Measurements from ENCODE around the gene INPP5A. TPM values are rescaled to one million over a fixed set of nuclear protein-coding genes. Genes with fewer than 3 reads are reported as not detected.

The INPP5A gene
- total and polyA plus RNA-seq, 2 of the 13 experiments (the other 11 are each of a cell fraction or from before 2014, with no cell fraction given), result 17.5 to 37.9 TPM

DNA sequence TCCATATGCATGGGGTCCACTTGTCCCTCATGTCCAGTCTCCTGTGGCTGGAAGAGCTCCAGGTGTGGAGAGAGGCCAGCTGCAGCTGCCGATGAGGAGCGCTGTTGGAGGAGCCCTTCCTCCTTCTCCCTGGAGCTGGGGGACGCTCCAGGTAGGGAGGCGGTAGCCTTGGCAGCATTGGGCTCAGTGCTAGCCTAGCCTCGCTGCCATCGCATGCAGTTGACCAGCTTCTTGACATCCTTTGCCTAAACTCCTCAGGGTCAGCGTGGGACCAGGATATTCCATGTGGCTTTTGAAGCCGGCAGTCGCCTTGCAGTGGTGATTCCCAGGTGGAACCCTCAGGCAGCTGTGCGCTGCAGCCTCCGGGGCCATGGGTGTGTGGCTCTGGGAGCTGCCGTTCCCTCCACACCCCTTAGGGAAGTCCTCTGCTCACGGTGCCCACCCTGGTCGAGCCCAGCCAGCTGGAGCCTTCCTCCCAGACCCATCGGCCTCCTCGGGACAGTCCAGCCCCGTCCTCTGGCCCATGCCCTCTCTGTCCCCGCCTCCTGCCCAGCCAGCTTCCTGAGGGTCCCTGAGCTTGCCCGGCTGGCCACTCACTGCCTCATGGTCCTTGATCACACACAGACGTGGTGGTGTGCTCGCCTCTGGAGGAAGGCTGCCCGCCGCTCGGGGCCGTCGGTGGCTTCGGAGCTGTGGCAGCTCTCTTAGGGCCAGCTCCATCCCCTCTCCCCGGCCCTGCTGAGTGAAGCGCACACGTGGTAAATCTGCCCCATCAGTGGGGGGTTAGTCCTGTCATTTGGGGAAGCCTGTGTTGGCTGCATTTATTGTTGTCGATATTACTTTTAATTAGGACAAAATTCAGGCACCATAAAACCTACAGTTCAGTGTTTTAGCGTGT lies 21.2 kb downstream of the INPP5A start:
- Histone ChIP-seq H3K4me3 (replicated peaks in 1 of 3; ENCODE audit: insufficient read depth in 1 of 3, low read depth in 2 of 3, low read length in 3 of 3) (no peak overlapping the region), H3K27me3 (ENCODE audit: control insufficient read depth in 1 of 2, insufficient read depth in 2 of 2, low read length in 2 of 2) (no peaks in the 10 kb centered on the region), H2AFZ (ENCODE audit: low read length) (no peak overlapping the region), H4K20me1 (ENCODE audit: insufficient read depth, low read length) (peaks cover 9% of the 10 kb centered on the region; the same call in 1 of the 2 replicates), H3K4me2 (ENCODE audit: low read depth, low read length) (no peak overlapping the region), H3K4me1 (ENCODE audit: insufficient read depth, low read length) (peaks cover 12% of the 10 kb centered on the region), H3K79me2 (ENCODE audit: insufficient read depth, low read length) (peaks cover 39% of the 10 kb centered on the region), H3K27ac (ENCODE audit: extremely low read length, insufficient read depth, low read length) (no peak overlapping the region), H3K9me3 (ENCODE audit: low read length) (no peaks in the 10 kb centered on the region), H3K9ac (ENCODE audit: insufficient read depth, low read depth, low read length) (no peak overlapping the region), H3K36me3 (replicated peaks in 1 of 2; ENCODE audit: control insufficient read depth in 1 of 2, insufficient read depth in 2 of 2, low read length in 2 of 2) (peaks cover 0 to 2% of the 10 kb centered on the region in 2 experiments; a peak in 1 of 5 replicates)
- no peak for FAIRE-seq
- CTCF ChIA-PET (ENCODE audit: low intra/inter-chr PET ratio, low total read pairs), result no interaction called here
- 95% methylated on average over 8 of the region's 32 CpGs for WGBS (ENCODE audit: low lambda C conversion rate)
- in situ Hi-C loops (cut with HindIII; ENCODE audit: extremely low pct_ligation_motif_present, low pct_unique_long_range_greater_than_20kb), result no loop called here
- intact Hi-C loops (cut with micrococcal nuclease; ENCODE audit: unreplicated experiment), result no loop called here
- ATAC-seq, result no peak; the same call in 2 of the 3 replicates
- BruUV-seq (replicated peaks), result no TSS peak
- DNase-seq (ENCODE audit: low spot score), result no peak
- POLR2A ChIA-PET, result no interaction called here
- TF ChIP-seq ZNF20 (CRISPR knock-in tag; IDR thresholded peaks at IDR 0.05) (no peak), ZNF382 (CRISPR knock-in tag; IDR thresholded peaks at IDR 0.05; ENCODE audit: borderline replicate concordance) (no peak), ZNF780A (CRISPR knock-in tag; IDR thresholded peaks at IDR 0.05) (no peak), TEAD2 (CRISPR knock-in tag; IDR thresholded peaks at IDR 0.05) (no peak), ZNF792 (CRISPR knock-in tag; IDR thresholded peaks at IDR 0.05) (no peak), SP4 (CRISPR knock-in tag; IDR thresholded peaks at IDR 0.05) (no peak), MZF1 (CRISPR knock-in tag; IDR thresholded peaks at IDR 0.05; ENCODE audit: borderline replicate concordance) (no peak), KAT2B (IDR thresholded peaks at IDR 0.05; ENCODE audit: borderline replicate concordance, low read depth, low read length) (no peak), SMAD3 (CRISPR knock-in tag; IDR thresholded peaks at IDR 0.05) (no peak), SMAD9 (CRISPR knock-in tag; IDR thresholded peaks at IDR 0.05) (no peak), TGIF2 (CRISPR knock-in tag; IDR thresholded peaks at IDR 0.05) (no peak), POGZ (CRISPR knock-in tag; IDR thresholded peaks at IDR 0.05) (no peak), ZNF660 (CRISPR knock-in tag; IDR thresholded peaks at IDR 0.05; ENCODE audit: borderline replicate concordance, low read depth) (no peak), ZSCAN20 (CRISPR knock-in tag; IDR thresholded peaks at IDR 0.05; ENCODE audit: borderline replicate concordance) (no peak), SRY (CRISPR knock-in tag; IDR thresholded peaks at IDR 0.05) (no peak), FOXK2 (IDR thresholded peaks at IDR 0.05) (no peak)
- TF ChIP-seq, protein P1, sequence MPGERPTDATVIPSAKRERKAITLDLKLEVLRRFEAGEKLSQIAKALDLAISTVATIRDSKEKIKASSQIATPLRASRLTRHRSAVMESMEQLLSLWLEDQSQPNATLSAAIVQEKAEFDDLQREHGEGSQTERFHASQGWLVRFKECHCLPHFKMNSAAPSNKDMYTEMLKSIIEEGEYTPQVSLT (CRISPR knock-in tag; IDR thresholded peaks at IDR 0.05; ENCODE audit: borderline replicate concordance, low read depth), result no peak
- TF ChIP-seq, protein P2, sequence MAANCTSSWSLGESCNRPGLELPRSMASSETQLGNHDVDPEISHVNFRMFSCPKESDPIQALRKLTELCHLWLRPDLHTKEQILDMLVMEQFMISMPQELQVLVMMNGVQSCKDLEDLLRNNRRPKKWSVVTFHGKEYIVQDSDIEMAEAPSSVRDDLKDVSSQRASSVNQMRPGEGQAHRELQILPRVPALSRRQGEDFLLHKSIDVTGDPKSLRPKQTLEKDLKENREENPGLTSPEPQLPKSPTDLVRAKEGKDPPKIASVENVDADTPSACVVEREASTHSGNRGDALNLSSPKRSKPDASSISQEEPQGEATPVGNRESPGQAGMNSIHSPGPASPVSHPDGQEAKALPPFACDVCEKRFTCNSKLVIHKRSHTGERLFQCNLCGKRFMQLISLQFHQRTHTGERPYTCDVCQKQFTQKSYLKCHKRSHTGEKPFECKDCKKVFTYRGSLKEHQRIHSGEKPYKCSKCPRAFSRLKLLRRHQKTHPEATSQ (CRISPR knock-in tag; IDR thresholded peaks at IDR 0.05; ENCODE audit: borderline replicate concordance), result no peak
- TF ChIP-seq, protein P3, sequence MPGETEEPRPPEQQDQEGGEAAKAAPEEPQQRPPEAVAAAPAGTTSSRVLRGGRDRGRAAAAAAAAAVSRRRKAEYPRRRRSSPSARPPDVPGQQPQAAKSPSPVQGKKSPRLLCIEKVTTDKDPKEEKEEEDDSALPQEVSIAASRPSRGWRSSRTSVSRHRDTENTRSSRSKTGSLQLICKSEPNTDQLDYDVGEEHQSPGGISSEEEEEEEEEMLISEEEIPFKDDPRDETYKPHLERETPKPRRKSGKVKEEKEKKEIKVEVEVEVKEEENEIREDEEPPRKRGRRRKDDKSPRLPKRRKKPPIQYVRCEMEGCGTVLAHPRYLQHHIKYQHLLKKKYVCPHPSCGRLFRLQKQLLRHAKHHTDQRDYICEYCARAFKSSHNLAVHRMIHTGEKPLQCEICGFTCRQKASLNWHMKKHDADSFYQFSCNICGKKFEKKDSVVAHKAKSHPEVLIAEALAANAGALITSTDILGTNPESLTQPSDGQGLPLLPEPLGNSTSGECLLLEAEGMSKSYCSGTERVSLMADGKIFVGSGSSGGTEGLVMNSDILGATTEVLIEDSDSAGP (CRISPR knock-in tag; IDR thresholded peaks at IDR 0.05; ENCODE audit: borderline replicate concordance), result no peak

Data from HepG2 (cell line).